Skin epidermis (tissue), 12 donors: ENCODE results near the gene ALOXE3.
A peak's percentile ranks its signal among the peaks of the same experiment; 100 is the strongest.

Experiments
- H3K27ac ChIP-seq, 21 experiments: fragments of 200-600 bp; sonication (generic) in 11 of 21; one replicate each; pipeline ENCODE4 v1.5.0; 2020; ENCODE audit warnings: mild to moderate bottlenecking in 3 of 21, inconsistent platforms in 2 of 21, moderate library complexity in 2 of 21
- H3K4me3 ChIP-seq, 7 experiments: fragments of 200-600 bp; sonication (generic) in 2 of 7; one replicate each; pipeline ENCODE4 v1.5.0; 2020; ENCODE audit warnings: inconsistent platforms in 2 of 7, mild to moderate bottlenecking in 2 of 7, moderate library complexity in 1 of 7

ALOXE3 gene

DNA sequence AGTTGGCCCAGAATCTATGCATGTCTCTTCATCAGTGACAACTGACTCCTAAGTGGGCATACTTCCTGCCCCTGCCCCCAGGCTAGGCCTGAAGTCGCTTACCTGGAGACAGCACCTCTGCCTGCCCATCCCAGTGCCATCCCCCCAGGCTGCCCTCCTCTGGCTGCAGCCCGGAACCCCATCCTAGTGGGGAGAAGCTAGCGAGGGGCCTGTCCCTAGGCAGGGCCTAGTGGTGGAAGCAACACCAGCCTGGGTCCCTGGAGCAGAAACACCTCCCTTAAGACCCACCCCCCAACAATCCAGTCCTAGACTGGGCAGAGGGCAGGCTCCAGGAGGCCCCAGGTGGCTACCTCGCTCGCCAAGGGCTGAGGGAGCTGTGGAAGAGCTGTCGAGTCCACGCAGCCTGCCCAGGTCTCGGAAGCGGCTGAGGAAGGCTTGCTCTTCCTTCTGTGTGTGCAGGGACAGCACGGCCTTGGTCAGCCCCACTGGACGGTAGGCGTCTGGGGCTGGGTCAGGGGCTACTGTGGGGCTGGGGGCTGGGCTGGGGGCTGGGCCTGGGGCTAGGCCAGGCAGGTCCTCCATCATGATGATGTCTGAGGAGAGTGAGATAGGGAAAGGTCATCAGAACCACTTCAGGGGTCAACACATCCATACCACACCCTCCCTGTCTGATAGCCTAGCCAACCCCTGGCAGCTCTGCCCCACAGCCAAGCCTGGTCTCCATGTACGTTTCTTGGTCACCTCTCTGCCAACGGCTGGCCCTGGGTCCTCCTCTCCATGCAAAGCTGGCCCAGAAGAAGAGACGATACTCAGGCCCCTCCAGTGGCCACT lies 26.3 kb upstream of the ALOXE3 start:
- H3K27ac ChIP-seq: no peak overlapping the region
- H3K4me3 ChIP-seq: no peak overlapping the region

DNA sequence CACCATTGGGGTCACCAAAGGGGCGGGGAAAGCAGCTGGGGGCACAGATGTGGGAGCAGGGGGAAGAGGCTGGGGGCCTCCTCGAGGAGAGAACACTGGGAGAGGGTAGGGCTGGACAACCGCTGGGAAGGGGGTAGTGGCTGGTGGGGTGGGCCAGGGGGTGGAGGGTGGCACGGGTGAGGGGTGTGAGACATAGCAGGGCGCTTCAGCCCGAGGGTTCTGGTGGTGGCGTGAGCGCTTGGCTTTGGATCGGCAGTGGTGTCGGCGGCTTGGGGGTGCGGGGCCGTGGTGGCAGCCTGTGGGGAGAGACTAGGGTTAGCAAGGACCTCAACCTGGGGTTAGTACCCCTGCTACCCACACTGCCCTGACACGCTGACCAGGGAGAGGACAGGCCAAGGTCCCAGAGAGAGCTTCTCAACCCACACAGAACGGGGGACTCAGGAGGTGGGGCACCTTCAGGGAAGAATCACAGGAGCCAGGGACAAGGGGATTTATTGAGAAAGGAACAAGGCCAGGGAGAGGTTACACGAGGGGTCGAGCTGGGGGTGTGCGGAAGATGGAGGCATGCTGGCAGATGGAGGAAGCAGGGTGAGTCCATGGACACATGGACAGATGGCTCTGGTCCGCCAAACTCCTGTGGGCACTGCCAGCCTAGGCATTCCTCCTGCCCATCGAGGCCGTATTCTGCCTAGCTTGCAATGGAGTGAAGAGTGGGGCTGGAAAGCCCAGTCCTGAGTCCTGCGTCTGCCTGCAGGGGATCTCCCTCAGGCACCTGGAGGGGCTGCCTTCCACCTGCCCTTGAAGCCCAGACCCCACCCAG lies 25.5 kb upstream of the ALOXE3 start:
- no peak overlapping the region for H3K4me3 ChIP-seq
- no peak overlapping the region for H3K27ac ChIP-seq

- no peak overlapping the region for H3K27ac ChIP-seq
- H3K4me3 ChIP-seq: no peak overlapping the region
These were observed 24.7 kb upstream of the ALOXE3 start for GRCh38 chr17:8142887-8143580.

DNA sequence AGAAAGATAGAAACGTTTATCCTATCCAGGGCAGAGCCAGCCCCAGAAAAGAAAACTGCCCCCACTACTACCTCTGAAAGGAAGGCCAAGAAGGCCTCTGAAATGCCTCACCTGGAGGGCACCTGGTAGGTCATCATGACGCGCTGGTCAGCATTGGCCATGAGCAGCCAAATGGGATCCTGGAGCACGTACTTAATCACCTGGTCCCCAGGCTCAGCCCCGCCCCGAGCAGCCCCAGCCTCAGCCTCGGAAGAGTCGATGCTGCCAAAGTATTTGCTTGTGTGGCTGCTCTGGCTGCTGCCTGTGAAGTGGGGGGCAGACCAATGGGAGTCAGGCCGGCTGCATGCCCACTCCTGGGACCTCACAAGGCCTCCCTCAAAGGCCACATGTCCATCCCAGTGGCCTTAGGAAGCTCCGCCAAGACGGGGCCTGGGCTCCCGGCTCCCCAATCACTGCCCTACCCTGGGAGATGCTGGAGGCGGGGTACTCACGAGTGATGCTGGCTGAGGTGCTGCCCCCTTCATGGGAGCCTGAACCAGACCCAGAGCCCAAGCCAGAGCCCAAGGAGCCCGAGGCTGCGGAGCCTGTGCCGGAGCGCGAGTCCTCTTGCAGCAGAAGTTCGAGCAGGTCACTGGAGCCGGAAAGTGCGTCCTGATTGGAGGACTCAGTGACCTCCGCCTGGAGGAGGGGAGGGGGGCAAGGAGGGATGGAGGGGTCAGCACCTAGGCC lies 24.0 kb upstream of the ALOXE3 start:
- H3K4me3 ChIP-seq: no peak overlapping the region
- no peak overlapping the region for H3K27ac ChIP-seq

- Histone ChIP-seq H3K4me3 (no peak overlapping the region), H3K27ac (no peak overlapping the region)
These were observed 23.4 kb upstream of the ALOXE3 start for GRCh38 chr17:8141741-8142140.

DNA sequence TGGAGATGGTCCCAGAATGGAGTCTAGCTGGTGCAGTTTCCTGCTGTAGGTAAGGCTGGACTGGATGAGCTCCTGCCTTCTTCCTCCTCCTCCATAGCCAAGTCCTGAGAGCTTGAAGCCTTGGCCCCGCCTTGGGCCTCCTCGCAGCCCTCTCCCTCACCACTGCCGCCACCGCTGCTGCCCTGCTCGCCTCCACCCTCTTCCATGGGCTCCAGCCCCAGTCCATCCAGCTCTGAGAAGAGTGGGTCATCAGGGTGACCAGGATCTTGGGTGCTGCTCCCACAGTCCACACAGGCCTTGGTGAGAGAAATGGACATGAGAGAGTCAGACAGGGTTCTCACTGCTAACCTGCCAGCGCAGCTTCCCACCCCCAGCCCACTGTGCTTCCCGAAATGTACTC lies 22.7 kb upstream of the ALOXE3 start:
- H3K27ac ChIP-seq: no peak overlapping the region
- H3K4me3 ChIP-seq: no peak overlapping the region

DNA sequence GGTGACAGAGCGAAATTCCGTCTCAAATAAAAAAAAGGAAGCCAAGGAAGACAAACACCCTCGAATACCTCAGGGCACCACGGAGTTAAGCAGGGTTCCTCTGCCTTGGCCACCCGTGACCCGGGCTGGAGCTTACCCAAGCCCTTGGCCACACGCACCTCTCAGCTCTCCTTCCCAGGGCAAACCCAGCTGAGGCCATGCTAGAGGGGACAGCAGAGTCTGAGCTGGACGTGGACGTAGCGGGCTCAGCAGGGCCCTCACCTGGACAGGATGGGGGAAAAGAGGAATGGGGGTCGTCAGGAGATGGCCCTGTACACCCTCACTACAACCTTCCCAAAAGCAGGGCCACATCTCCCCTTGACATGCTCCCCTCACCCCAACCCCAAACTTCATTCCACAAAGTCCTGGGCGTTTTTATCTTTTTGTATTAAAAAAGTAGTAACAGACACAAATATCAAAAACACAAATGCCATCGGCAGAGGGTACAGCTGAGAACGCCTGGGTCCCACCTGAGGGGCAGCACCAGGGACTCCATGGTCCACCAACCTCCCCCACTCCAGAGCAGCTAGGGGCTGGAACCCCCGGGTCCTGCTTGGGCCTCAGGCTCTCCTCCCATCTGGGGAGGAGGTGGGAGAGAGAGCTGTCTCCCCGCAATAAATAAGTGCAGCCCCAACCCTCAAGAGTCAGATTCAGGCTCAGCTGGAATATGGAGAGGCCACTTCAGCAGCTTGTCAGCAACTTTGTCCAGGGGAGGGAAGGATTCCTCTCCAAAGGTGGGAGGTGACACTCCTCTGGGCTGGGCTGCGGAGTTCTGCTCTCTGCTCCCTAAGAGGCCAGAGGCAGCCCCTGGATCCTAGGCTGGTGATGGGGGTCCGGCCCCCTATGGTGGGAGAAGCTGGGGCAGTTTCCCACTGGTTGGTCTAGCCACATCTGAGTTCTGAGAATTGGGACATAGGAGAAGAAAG lies 22.0 kb upstream of the ALOXE3 start:
- Histone ChIP-seq H3K27ac (peak overlapping the region in 2 of 21 experiments; percentile 13 to 43), H3K4me3 (no peak overlapping the region)

- H3K4me3 ChIP-seq: peak overlapping the region in 6 of 7 experiments; percentile 15 to 39 (median 28)
- peak overlapping the region in 19 of 21 experiments; percentile 18 to 77 (median 60) for H3K27ac ChIP-seq
These were observed 20.5 kb upstream of the ALOXE3 start for GRCh38 chr17:8138672-8139371.

DNA sequence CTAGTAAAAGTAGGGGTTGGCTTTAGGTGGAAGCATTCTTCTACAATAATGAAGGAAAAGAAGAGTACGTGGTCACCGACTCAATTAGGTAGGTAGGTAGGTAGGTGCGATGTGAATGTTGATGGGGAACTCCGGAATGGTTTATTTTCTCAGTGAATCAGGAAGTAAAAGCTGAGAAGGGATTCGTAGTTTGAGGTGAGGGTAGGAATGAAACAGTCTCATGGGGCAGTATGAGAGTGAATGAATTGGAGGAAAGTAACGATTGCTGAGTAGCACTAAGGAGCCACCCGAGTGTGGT lies 20.0 kb upstream of the ALOXE3 start:
- Histone ChIP-seq H3K4me3 (peak overlapping the region in 6 of 7 experiments; percentile 15 to 39 (median 22)), H3K27ac (peak overlapping the region in 13 of 21 experiments; percentile 19 to 76 (median 60))

- H3K4me3 ChIP-seq: peak overlapping the region in 5 of 7 experiments; percentile 17 to 39 (median 28)
- H3K27ac ChIP-seq: peak overlapping the region in 9 of 21 experiments; percentile 21 to 76 (median 63)
These were observed 19.5 kb upstream of the ALOXE3 start for GRCh38 chr17:8137645-8138373.

GRCh38 chr17:8133941-8134340 lies 15.6 kb upstream of the ALOXE3 start:
- no peak overlapping the region for H3K27ac ChIP-seq

GRCh38 chr17:8133399-8133798 lies 15.1 kb upstream of the ALOXE3 start:
- no peak overlapping the region for H3K4me3 ChIP-seq

More at GRCh38 chr17:8133941-8134340, 15.6 kb upstream of the ALOXE3 start:
- H3K4me3 ChIP-seq: no peak overlapping the region

DNA sequence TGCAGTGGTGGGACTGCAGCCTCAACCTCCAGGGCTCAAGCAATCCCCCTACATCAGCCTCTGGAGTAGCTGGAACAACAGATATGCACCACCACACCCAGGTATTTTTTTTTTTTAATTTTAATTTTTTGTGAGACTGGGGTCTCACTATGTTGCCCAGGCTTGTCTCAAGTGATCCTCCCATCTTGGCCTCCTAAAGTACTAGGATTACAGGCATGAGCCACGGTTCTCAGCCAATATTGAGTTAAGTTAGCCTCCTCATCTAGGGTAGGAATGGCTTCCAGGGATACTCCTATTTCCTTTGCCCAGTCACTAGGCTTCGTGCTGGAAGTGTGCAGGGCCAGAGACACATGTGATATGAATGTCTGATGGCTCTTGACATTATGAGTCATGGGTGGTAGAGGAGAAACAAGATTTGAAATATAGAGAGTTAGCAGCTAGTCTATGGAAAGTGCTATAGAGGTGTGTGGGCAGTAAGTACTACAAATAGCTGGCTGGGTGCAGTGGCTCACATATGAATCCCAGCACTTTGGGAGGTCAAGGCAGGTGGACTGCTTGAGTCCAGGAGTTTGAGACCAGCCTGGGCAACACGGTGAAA lies 13.6 kb upstream of the ALOXE3 start:
- Histone ChIP-seq H3K4me3 (no peak overlapping the region), H3K27ac (no peak overlapping the region)

More at GRCh38 chr17:8133399-8133798, 15.1 kb upstream of the ALOXE3 start:
- no peak overlapping the region for H3K27ac ChIP-seq

DNA sequence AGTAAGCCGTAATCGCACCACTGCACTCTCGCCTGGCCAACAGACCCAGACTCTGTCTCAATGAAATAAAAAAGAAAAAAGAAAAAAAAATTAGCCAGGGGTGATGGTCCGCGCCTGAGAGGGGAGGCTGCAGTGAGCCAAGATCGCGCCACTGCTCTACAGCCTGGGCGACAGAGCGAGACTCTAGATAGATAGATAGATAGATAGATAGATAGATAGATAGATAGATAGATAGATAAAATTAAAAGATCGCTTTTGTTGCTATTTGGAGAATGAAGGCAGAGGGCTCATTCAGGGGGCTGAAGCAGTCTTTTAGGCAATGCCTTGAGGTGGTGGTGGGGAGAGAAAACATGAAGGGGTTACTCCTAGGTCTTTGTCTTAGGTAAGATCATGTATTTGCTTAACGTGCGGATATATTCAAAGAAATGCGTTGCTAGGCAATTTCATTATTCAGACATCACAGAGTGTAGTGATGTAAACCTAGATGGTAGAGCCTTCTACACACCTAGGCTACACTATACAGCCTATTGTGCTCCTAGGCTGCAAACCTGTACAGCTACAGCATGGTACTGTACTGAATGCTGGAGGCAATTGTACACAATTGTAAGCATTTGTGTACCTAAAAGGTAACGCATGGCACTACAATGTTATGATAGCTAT lies 9.9 kb upstream of the ALOXE3 start:
- no peak overlapping the region for H3K4me3 ChIP-seq
- H3K27ac ChIP-seq: no peak overlapping the region

DNA sequence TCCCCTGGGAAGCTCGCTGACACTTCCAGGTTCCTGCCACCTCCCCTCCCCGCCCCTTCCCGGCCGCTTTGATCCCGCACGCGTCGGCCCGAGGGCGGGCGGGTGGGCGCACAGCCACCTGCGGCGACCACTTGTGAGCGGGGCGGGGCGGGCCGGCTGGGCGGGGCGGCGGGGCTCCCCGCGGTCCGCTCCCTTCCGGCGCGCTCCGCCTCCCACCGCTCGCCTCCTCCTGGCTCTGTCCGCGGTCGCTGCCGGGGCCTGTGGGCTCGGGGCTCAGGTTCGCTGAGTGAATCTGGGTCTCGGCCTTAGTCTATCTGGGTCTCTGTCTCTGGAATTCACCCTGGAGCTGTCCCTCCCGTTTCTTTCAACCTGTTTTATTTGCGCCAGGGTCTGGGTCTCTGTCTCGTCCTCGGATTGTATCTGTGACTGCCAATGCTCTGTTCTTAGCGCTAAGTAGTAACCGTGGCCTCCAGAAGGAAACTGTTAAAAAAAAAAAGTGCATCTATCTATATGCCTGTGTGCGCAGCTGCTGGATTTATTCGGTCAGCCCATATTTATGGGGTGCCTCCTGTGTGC lies 8.3 kb upstream of the ALOXE3 start:
- Histone ChIP-seq H3K27ac (peak overlapping the region in 9 of 21 experiments; percentile 5 to 66 (median 26)), H3K4me3 (peak overlapping the region; percentile 41 to 65 (median 50))

DNA sequence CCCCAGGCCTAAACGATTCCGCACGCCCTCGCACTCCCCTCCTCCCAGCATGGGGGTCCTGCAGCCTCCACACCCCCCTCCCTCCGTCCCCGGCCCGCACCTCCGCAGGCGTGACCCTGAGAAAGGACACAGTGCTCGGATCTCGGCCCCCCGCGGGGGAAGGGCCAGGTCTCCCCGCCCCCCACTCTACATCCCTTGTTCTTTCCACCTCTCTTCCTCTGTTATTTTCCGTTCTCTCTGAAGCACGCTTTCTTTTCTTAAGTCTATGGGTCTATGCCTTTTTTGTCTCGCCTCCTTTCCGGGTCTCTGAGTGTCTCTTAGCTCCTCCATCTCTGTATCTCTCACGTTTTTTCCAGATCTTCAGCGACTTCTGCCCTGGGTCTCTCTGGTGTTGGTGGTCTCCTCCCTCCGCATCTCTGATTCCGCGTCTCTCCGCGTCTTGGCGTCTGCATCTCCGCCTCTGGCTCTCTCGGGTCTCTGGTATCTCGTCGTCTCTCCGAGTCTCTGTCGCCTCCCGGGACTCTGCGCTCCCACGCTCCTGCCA lies 7.7 kb upstream of the ALOXE3 start:
- peak overlapping the region in 7 of 21 experiments; percentile 6 to 66 (median 37) for H3K27ac ChIP-seq
- H3K4me3 ChIP-seq: peak overlapping the region; percentile 41 to 65 (median 50)
